Measurements from ENCODE around the gene TRMT61B. TPM values are rescaled to one million over a fixed set of nuclear protein-coding genes. Genes with fewer than 3 reads are reported as not detected.

Gene TRMT61B
- total RNA-seq, 1 experiment from 2014 or later: 21.3 TPM

DNA sequence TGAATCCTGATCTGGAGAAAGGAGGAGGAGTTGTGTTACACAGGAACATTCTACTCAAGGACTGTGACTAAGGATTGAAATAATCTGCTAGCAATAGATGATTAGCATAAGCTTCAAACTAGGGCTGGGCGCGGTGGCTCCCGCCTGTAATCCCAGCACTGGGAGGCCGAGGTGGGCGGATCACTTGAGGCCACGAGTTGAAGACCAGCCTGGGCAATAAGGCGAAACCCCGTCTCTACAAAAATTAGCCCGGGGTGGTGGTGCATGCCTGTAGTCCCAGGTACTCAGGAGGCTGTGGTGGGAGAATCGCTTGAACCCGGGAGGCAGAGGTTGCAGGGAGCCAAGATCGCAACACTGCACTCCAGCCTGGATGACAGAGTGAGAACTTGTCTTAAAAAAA lies 1.5 kb downstream of the TRMT61B start:
- no peak for DNase-seq (ENCODE audit: low read depth)

DNA sequence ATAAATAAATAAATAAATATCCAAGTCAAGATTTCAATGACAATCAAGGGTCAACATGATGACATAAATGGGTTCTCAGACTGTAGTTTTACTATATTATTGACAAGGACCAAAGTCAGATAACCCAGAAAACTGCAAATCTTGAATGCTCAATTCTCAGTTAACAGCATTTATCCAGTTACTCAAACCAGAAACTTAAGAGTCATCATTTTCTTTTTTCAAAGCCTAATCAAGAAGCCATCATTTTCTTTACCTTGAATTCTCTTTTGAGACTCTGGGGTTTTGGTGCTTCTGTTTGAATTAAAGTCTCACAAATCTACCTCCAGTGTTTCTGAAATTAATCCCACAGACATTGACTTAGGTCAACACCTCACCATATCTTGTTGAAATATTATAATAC lies 14.1 kb downstream of the TRMT61B start:
- no peak for DNase-seq (ENCODE audit: low read depth)

DNA sequence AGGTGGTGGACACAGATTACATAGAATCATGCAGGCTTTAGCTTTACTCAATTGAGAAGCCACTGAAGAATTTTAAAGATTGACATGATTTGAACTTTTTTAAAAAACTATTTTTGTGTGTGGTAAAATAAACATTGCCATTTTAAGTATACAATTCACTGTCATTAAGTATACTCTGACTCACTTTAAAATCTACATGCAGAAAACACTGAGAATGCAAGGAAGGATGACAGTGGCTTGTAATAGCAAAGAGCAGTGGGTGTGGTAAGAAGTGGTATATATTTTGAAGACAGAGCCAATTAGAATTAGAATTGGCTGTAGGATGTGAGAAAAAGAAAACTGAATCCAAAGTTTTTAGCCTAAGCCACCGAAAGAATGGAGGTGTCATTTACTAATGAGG lies 14.9 kb downstream of the TRMT61B start:
- no peak for DNase-seq (ENCODE audit: low read depth)

- DNase-seq (ENCODE audit: low read depth): no peak
These were observed 28.1 kb downstream of the TRMT61B start for GRCh38 chr2:28842042-28842441.

DNA sequence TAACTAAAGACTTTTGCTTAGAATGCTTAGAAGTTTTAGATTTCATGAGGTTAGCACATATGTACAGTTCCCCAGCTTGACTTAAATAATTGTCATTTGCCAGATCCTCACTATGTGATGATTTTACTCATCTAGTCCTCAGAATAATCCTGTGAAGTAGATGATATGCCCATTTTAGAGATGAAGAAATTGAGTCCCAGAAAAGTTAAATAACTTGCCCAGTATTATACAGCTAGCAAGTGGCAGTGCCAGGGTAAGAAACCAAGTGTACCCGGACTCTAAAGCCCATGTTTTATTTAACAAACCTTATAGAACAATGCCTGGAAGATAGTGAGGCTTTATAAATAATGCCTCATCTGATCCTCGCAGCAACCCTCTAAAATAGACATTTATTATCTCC lies 31.1 kb downstream of the TRMT61B start:
- no peak for DNase-seq (ENCODE audit: low read depth)

DNA sequence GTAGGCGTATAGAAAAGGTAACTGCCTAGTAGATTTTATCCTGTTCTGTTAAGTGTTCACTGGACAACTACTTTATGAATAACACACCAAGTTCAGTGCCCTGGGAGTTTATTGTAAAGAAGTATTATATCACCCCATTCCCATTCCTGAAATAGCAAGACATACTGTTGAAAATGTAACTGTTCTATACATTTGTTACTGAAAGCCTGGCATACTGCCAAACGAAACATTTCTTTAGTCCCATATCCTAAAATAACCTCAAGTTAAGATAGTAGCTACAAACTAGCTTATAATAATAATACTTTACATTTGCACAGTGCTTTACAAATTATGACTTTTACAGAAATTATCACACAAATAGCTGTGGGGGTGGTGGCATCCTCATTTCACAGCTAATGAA lies 34.3 kb downstream of the TRMT61B start:
- no peak for DNase-seq (ENCODE audit: low read depth)

- DNase-seq (ENCODE audit: low read depth): no peak
These were observed 36.2 kb downstream of the TRMT61B start for GRCh38 chr2:28833740-28834470.

DNA sequence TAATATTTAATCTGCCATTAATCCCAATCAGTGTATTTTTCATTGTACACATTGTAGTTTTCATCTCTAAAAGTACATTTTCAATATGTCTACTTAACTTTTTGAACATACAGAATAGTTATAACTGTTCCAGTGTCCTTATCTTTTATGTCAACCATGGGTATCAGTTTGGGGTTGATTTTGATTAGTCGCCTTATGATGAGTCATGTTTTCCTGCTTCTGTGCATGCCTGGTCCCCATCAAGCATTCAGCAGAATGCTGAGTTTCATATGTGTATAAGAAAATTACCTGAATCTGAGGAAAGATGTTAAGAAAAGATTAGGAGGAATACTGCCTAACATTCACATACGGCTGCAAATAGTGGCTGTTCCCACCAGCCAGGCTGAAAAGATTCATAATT lies 41.7 kb downstream of the TRMT61B start:
- peak; percentile 9 for DNase-seq (ENCODE audit: low read depth)

GRCh38 chr2:28824870-28825269 lies 45.2 kb downstream of the TRMT61B start:
- no peak for DNase-seq (ENCODE audit: low read depth)

DNA sequence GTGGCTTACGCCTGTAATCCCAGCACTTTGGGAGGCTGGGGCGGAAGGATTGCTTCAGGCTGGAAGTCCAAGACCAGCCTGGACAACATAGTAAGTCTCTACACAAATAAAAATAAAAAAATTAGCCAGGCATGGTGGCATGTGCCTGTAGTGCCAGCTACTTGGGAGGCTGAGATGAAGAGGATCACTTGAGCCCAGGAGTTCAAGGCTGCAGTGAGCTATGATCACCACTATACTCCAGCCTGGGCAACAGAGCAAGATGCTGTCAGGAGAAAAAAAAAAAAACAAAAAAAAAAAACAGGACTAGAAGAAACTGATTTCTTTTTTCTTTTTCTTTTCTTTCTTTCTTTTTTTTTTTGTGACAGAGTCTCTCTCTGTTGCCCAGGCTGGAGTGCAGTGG lies 45.9 kb downstream of the TRMT61B start:
- no peak for DNase-seq (ENCODE audit: low read depth)

DNA sequence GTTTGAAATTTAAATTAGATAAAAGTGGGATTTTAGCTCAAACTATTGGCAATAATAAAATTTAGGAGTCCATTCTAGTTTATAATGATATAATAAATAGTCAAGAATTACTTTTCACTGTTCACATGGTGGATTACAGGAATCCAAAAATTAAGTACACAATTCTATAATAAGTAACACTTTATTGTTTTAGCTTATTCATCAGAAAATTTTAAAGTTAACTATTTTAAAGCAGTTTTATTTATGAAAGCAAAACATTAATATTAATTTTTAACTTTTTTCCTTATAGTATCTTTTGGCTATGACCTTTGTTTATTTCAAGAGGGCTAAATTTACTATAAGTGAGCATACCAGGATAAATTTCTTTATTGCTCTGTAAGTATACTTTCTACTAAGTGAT lies 48.1 kb downstream of the TRMT61B start:
- no peak for DNase-seq (ENCODE audit: low read depth)

DNA sequence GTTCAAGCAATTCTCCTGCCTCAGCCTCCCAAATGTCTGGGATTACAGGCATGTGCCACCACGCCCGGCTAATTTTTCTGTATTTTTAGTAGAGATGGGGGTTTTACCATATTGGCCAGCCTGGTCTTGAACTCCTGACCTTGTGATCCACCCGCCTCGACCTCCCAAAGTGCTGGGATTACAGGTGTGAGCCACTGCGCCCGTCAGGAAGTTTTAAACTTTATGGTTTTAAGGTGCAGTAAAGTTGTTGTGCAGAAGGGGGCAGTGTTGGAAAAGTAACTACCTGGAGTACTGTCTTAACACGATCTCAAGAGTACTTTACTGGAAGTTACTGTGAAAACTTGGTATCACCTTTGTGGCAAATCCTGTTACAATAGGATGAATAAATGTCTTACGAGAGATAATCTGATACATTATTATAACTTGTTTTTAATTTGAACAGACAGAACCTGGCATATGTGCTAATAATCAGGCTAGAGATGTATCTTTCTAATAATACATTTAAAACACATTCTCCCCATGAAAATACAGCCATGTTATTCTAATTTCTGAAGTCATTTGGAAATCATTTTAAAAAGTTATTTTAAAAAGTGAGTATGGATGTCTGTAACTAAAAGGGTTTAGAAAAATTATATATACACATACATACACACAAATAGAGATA lies 48.7 kb downstream of the TRMT61B start:
- DNase-seq (ENCODE audit: low read depth): peak; percentile 74

- DNase-seq (ENCODE audit: low read depth): no peak
These were observed 52.1 kb downstream of the TRMT61B start for GRCh38 chr2:28818053-28818452.

DNA sequence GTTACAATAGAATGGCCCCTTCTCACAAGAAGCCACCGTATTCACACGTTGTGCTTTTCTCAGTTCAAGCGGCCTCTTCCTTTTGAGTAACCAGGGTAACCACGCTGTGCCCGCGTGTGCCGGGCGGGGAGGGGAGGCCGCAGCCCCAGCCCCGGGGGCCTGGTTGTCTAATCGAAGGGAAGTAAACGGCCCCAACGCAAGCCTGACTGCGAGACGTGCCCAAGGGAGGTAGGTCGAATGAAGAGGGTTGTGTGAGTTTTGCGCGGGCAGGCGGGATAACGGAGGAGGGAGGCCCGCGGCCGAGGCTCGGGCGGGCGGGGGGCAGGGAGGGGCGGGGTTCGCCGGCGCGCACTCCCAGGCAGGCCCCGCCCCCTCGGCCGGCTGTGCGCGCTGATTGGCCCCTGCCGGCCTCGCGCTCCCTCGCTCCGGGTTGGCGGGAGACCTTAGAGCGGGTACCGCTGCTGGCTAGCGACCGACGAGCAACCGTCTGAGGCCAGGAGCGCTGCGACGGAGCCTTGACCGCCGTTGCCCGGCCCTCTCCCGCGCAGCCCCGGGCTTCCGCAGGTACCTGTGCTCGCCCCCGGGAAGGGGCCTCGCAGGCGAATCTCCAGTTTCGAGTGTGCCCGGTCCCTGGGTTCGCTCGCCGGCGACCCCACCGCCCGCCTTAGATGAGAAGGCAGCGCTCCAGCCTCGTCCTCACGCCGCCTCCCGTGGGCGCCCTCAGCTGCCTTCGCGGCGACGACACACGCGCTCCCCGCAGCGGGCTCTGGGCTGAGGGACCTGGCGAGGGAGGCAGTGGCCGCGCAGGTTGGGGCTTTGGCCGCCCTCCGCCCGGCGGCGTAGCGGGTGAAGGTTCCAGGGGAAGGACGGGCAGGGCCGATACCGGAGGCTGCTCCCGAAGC lies 59.5 kb downstream of the TRMT61B start, which contains the start of gene SPDYA:
Gene SPDYA (plus strand): TSS at position 451 of the 902 bp plus-strand sequence. CDS start 5,181 bp downstream, outside the sequence.
- no peak for DNase-seq (ENCODE audit: low read depth)

DNA sequence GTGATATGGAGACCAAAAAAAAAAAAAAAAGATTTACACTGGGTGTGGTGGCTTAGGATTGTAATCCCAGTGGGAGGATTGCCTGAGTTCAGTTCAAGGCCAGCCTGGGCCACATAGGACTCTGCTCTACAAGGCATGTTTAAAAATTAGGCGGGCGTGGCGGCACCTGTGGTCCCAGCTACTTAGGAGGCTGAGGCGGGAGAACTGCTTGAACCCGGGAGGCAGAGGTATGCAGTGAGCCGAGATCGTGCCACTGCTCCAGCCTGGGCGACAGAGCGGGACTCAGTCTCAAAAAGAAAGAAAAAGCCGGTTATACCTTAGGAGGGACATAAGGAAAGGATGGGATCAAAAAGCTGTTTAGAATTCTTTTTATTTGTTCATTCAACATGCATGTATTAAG lies 60.2 kb downstream of the TRMT61B start:
- no peak for DNase-seq (ENCODE audit: low read depth)

- DNase-seq (ENCODE audit: low read depth): no peak
These were observed 67.1 kb downstream of the TRMT61B start for GRCh38 chr2:28802975-28803429.

- no peak for DNase-seq (ENCODE audit: low read depth)
These were observed 68.4 kb downstream of the TRMT61B start for GRCh38 chr2:28801726-28802125.

Small RNAs within 50 kb of the gene (small RNA-seq; reads per million reads assigned to genes)
- 1,069 reads per million, percentile 99 among the genes with 10 or more reads in this experiment for gene SNORD92

Other genes starting within 250 kb of the TRMT61B start
- gene PPP1CB, start 118.5 kb downstream of the TRMT61B start, total RNA-seq (2014; rRNA removed; shearing (Covaris generic)): 73.5 and 113 TPM in 2 replicates
- 0.19 and 0.33 TPM in 2 replicates for gene SPDYA, start 59.5 kb downstream of the TRMT61B start, total RNA-seq (2014; rRNA removed; shearing (Covaris generic))
- 98.1 and 140 TPM in 2 replicates for gene WDR43, start 24.4 kb upstream of the TRMT61B start, total RNA-seq (2014; rRNA removed; shearing (Covaris generic))
- 0.17 and 0.59 TPM in 2 replicates for gene TOGARAM2, start 111.0 kb upstream of the TRMT61B start, total RNA-seq (2014; rRNA removed; shearing (Covaris generic))
- gene PCARE, start 204.2 kb upstream of the TRMT61B start, total RNA-seq (2014; rRNA removed; shearing (Covaris generic)): not detected in 2 replicates
- 1.2 and 1.5 TPM in 2 replicates for gene CLIP4, start 245.1 kb upstream of the TRMT61B start, total RNA-seq (2014; rRNA removed; shearing (Covaris generic))

Data from HT1080 (cell line).